OCI-LY1 (cell line): ENCODE measurements around the gene UTS2R.

ENCODE experiments used
- H2AFZ ChIP-seq: fragments of 200-600 bp; sonication (generic), shearing (Covaris generic); 2 replicates; pipeline ENCODE4 v1.6.0; 2014; ENCODE audit warnings: antibody characterized with exemption, mild to moderate bottlenecking, low read length
- H3F3A ChIP-seq: fragments of 200-600 bp; sonication (generic), shearing (Covaris generic); 2 replicates; pipeline ENCODE4 v1.6.0; 2014; ENCODE audit warnings: mild to moderate bottlenecking, antibody characterized with exemption, low read length, moderate library complexity; ENCODE audit not compliant: insufficient read depth
- H3K27ac ChIP-seq: fragments of 200-600 bp; sonication (generic); 2 replicates; pipeline ENCODE4 v1.5.1; 2014; ENCODE audit warnings: low read length, mixed run types, mild to moderate bottlenecking, low read depth; ENCODE audit not compliant: poor library complexity, severe bottlenecking
- H3K27me3 ChIP-seq: fragments of 200-600 bp; sonication (generic); 2 replicates; pipeline ENCODE4 v1.6.0; 2014; ENCODE audit warnings: antibody characterized with exemption, mild to moderate bottlenecking, low read length, moderate library complexity; ENCODE audit not compliant: insufficient read depth
- H3K36me3 ChIP-seq: fragments of 200-600 bp; sonication (generic); 2 replicates; pipeline ENCODE4 v1.6.1; 2014; ENCODE audit warnings: mild to moderate bottlenecking, antibody characterized with exemption, low read length, moderate library complexity, mixed read lengths; ENCODE audit not compliant: insufficient read depth
- H3K4me1 ChIP-seq: fragments of 200-600 bp; sonication (generic); 2 replicates; pipeline ENCODE4 v1.5.1; 2014; ENCODE audit warnings: mild to moderate bottlenecking, low read length, moderate library complexity; ENCODE audit not compliant: insufficient read depth, severe bottlenecking
- H3K4me2 ChIP-seq: fragments of 200-600 bp; sonication (generic), shearing (Covaris generic); 2 replicates; pipeline ENCODE4 v1.6.1; 2014; ENCODE audit warnings: low read length
- H3K4me3 ChIP-seq: fragments of 200-600 bp; sonication (generic); 2 replicates; pipeline ENCODE4 v1.5.1; 2014; ENCODE audit warnings: low read length, low read depth, mild to moderate bottlenecking, mixed read lengths; ENCODE audit not compliant: poor library complexity, severe bottlenecking
- H3K79me2 ChIP-seq: fragments of 200-600 bp; shearing (Covaris generic); 2 replicates; pipeline ENCODE4 v1.6.1; 2016; ENCODE audit warnings: mixed run types, low read length, mixed read lengths; ENCODE audit not compliant: insufficient read depth
- H3K9ac ChIP-seq: fragments of 200-600 bp; sonication (generic), shearing (Covaris generic); 2 replicates; pipeline ENCODE4 v1.6.1; 2014; ENCODE audit warnings: mild to moderate bottlenecking, low read length, mixed read lengths
- H3K9me2 ChIP-seq: fragments of 200-600 bp; sonication (generic), shearing (Covaris generic); 2 replicates; pipeline ENCODE4 v1.6.1; 2014; ENCODE audit warnings: low read depth, mild to moderate bottlenecking, low read length, mixed read lengths
- H3K9me3 ChIP-seq: fragments of 200-600 bp; shearing (Covaris generic); 2 replicates; pipeline ENCODE4 v1.6.1; 2014; ENCODE audit warnings: low read length, mixed read lengths
- H4K20me1 ChIP-seq: fragments of 200-600 bp; sonication (generic), shearing (Covaris generic); 2 replicates; pipeline ENCODE4 v1.6.0; 2016; ENCODE audit warnings: mild to moderate bottlenecking, low read length; ENCODE audit not compliant: insufficient read depth
- EZH2 ChIP-seq: fragments of 200-600 bp; sonication (generic), shearing (Covaris generic); IDR thresholded peaks from 2 replicates; pipeline ENCODE4 v1.8.0; 2017; ENCODE audit warnings: borderline replicate concordance, mixed run types, mild to moderate bottlenecking, antibody characterized with exemption, low read length, moderate library complexity, mixed read lengths
- TF ChIP-seq, protein P1 (sequence below): fragments of 200-600 bp; sonication (generic), shearing (Covaris generic); IDR thresholded peaks from 2 replicates; pipeline ENCODE4 v1.5.1; 2017; ENCODE audit warnings: mild to moderate bottlenecking, antibody characterized with exemption, low read length, moderate library complexity, mixed read lengths

The UTS2R gene

DNA sequence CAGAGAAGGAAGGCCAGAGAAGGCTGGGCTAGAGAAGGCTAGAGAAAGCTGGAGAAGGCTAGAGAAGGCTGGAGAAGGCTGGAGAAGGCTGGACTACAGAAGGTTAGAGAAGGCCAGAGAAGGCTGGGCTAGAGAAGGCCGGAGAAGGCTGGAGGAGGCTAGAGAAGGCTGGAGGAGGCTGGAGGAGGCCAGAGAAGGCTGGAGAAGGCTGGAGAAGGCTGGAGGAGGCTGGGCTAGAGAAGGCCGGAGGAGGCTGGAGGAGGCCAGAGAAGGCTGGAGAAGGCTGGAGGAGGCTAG is 53.2 kb downstream of the UTS2R start:
- Histone ChIP-seq H3K4me1 (peaks cover 14% of the 10 kb centered on the region), H3F3A (no peaks in the 10 kb centered on the region), H3K27me3 (no peaks in the 10 kb centered on the region), H2AFZ (no peak overlapping the region), H3K27ac (no peak overlapping the region), H3K9ac (no peak overlapping the region), H3K4me3 (no peak overlapping the region), H3K79me2 (no peaks in the 10 kb centered on the region), H3K9me2 (no peaks in the 10 kb centered on the region), H3K9me3 (no peaks in the 10 kb centered on the region), H3K36me3 (peaks cover 7% of the 10 kb centered on the region; the same call in 1 of the 2 replicates), H3K4me2 (no peak overlapping the region), H4K20me1 (no peaks in the 10 kb centered on the region)
- no peak for TF ChIP-seq EZH2
- TF ChIP-seq, protein P1, sequence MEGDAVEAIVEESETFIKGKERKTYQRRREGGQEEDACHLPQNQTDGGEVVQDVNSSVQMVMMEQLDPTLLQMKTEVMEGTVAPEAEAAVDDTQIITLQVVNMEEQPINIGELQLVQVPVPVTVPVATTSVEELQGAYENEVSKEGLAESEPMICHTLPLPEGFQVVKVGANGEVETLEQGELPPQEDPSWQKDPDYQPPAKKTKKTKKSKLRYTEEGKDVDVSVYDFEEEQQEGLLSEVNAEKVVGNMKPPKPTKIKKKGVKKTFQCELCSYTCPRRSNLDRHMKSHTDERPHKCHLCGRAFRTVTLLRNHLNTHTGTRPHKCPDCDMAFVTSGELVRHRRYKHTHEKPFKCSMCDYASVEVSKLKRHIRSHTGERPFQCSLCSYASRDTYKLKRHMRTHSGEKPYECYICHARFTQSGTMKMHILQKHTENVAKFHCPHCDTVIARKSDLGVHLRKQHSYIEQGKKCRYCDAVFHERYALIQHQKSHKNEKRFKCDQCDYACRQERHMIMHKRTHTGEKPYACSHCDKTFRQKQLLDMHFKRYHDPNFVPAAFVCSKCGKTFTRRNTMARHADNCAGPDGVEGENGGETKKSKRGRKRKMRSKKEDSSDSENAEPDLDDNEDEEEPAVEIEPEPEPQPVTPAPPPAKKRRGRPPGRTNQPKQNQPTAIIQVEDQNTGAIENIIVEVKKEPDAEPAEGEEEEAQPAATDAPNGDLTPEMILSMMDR = no peak
